Stimulated activated CD4-positive, alpha-beta T cell treated with anti-CD3 and anti-CD28 coated beads, Interleukin-1b, Interleukin-23, amount 100 ng/mL, for 4 hours (primary cell): ENCODE measurements around the gene RNF13.
"Not testable (repeated sequence)": the region's sequence is repeated elsewhere in the genome, so short reads cannot be mapped to it uniquely, and the experiment has no call there.

Source experiments
- DNase-seq, 2 donors: peaks; one replicate each; pipeline ENCODE4 v3.0.0-alpha.2; 2020; ENCODE audit warnings: low read depth in 2 of 2

Gene RNF13

GRCh38 chr3:149839896-149840295 is 26.9 kb downstream of the RNF13 start:
- DNase-seq = no peak

- DNase-seq = no peak
These were observed 30.5 kb downstream of the RNF13 start for GRCh38 chr3:149843502-149843901.

- no peak for DNase-seq
These were observed 31.1 kb downstream of the RNF13 start for GRCh38 chr3:149844091-149844490.

- no peak for DNase-seq
These were observed 32.7 kb downstream of the RNF13 start for GRCh38 chr3:149845570-149846244.

- DNase-seq = no peak
These were observed 35.2 kb downstream of the RNF13 start for GRCh38 chr3:149848238-149848637.

- DNase-seq = no peak
These were observed 35.7 kb downstream of the RNF13 start for GRCh38 chr3:149848688-149849087.

- no peak for DNase-seq
These were observed 38.0 kb downstream of the RNF13 start for GRCh38 chr3:149850787-149851584.

- no peak for DNase-seq
These were observed 45.9 kb downstream of the RNF13 start for GRCh38 chr3:149858911-149859310.

- no peak for DNase-seq
These were observed 47.9 kb downstream of the RNF13 start for GRCh38 chr3:149860881-149861280.

- no peak for DNase-seq
These were observed 54.5 kb downstream of the RNF13 start for GRCh38 chr3:149867563-149867962.

GRCh38 chr3:149871855-149872254 is 58.8 kb downstream of the RNF13 start:
- DNase-seq = no peak

GRCh38 chr3:149872589-149872988 is 59.6 kb downstream of the RNF13 start:
- no peak for DNase-seq

- DNase-seq = no peak
These were observed 64.7 kb downstream of the RNF13 start for GRCh38 chr3:149877668-149878067.

- no peak for DNase-seq
These were observed 66.9 kb downstream of the RNF13 start for GRCh38 chr3:149879872-149880271.

- DNase-seq = no peak
These were observed 68.9 kb downstream of the RNF13 start for GRCh38 chr3:149881879-149882278.

- DNase-seq = no peak
These were observed 70.1 kb downstream of the RNF13 start for GRCh38 chr3:149883134-149883533.

- not testable (repeated sequence) for DNase-seq
These were observed 70.8 kb downstream of the RNF13 start for GRCh38 chr3:149883860-149884259.

GRCh38 chr3:149884848-149885247 is 71.8 kb downstream of the RNF13 start:
- not testable (repeated sequence) for DNase-seq

GRCh38 chr3:149886957-149887356 is 73.9 kb downstream of the RNF13 start:
- DNase-seq = no peak

- DNase-seq = no peak
These were observed 78.6 kb downstream of the RNF13 start for GRCh38 chr3:149891621-149892020.

GRCh38 chr3:149892371-149892770 is 79.4 kb downstream of the RNF13 start:
- no peak for DNase-seq

GRCh38 chr3:149894205-149894604 is 81.2 kb downstream of the RNF13 start:
- DNase-seq = no peak

- no peak for DNase-seq
These were observed 82.3 kb downstream of the RNF13 start for GRCh38 chr3:149895339-149895738.
